Ovary (tissue), 9 donors: ENCODE results near the gene ZNF205. TPM values are rescaled to one million over a fixed set of nuclear protein-coding genes. Genes with fewer than 3 reads are reported as not detected.

Source experiments
- DNase-seq, 5 donors: peaks; one replicate each; pipeline ENCODE4 v3.0.0-alpha.2; 2019 to 2020
- H3K27ac ChIP-seq, 2 donors: fragments of 200-600 bp; one replicate each; pipeline versions ENCODE4 v1.5.1 to v1.8.0; 2019 to 2022
- H3K27me3 ChIP-seq: fragments of 200-600 bp; one replicate; pipeline ENCODE4 v1.8.0; 2022
- H3K36me3 ChIP-seq: fragments of 200-600 bp; sonication (generic); one replicate; pipeline ENCODE4 v1.5.1; 2019
- H3K4me1 ChIP-seq: one replicate; pipeline ENCODE4 v1.8.1; 2013; ENCODE audit warnings: mild to moderate bottlenecking, moderate library complexity; ENCODE audit not compliant: insufficient read depth
- H3K4me3 ChIP-seq: fragments of 200-600 bp; sonication (generic); one replicate; pipeline ENCODE4 v1.5.1; 2017
- H3K9me3 ChIP-seq, 2 donors: fragments of 200-600 bp in 1 of 2; sonication (generic) in 1 of 2; one replicate each; pipeline versions ENCODE4 v1.5.1 to v1.8.1; 2013 to 2019; ENCODE audit warnings: mild to moderate bottlenecking in 1 of 2, moderate library complexity in 1 of 2
- CTCF ChIP-seq, 3 donors: fragments of 450-650 bp in 2 of 3; fragments of 200-600 bp in 1 of 3; IDR thresholded peaks; one replicate each; pipeline versions ENCODE4 v1.5.1 to v1.8.0; 2016 to 2022; ENCODE audit warnings: antibody characterized with exemption in 3 of 3, mild to moderate bottlenecking in 1 of 3
- EP300 ChIP-seq: sonication (generic); formaldehyde crosslinking; IDR thresholded peaks from one replicate; pipeline ENCODE4 v1.6.1; 2017; ENCODE audit warnings: antibody characterized with exemption
- POLR2A ChIP-seq: fragments of 450-650 bp; IDR thresholded peaks from one replicate; pipeline ENCODE4 v1.6.1; 2017; ENCODE audit warnings: antibody characterized with exemption, mild to moderate bottlenecking, moderate library complexity
- WGBS, 3 donors: extraction: QIAGEN DNeasy Blood & Tissue Kit in 1 of 3; methylation state at CpG; one replicate each; pipeline versions ENCODE4 v1.1.5 to v1.1.7; 2013 to 2017; 5-methylcytosine and 5-hydroxymethylcytosine counted together
- intact Hi-C, 4 donors: fragments of 100-400 bp; cut with DNase I; formaldehyde crosslinking; loops; one replicate each; pipeline versions ENCODE4 v1.11.0 to v1.15.1; 2022 to 2023
- polyA plus RNA-seq, 2 donors: library from polyadenylated mRNA; stranded (reverse); fragments of 200-250 nt in 1 of 2; fragments of 350-450 nt in 1 of 2; fragmentation: Illumina TruSeq in 1 of 2; extraction: RNeasy Lipid Tissue Mini Kit (QIAGEN cat#74804) in 1 of 2; gene quantifications; one replicate each; pipeline ENCODE4 v1.2.3, GENCODE V29; 2013 to 2014
- total RNA-seq, 7 donors: library from RNA; depleted of rRNA in 2 of 7; stranded (reverse); fragments of >200 nt in 2 of 7; fragmentation: NEBNext Ultra II Directional in 3 of 7; extraction: Animal tissue kit (Norgen Biotek cat#: 25700) in 3 of 7; gene quantifications; one replicate each; pipeline versions ENCODE4 v1.1.0 to v1.2.4, GENCODE V29; 2016 to 2023
- donor health status: DM: no; HTN: no; CAD: no; lungs with moderate emphysema.
- donor health status: DM: no; HTN: no; CAD: no.
- donor health status: Bipolar disorder and iron deficiency.
- donor health status: DM: yes; HTN: yes; CAD: no.
- donor health status: DM: no; HTN: no; CAD: no.
- donor health status: DM: yes; HTN: yes; CAD: no.

Gene ZNF205
- total and polyA plus RNA-seq, 9 donors, result 3.0 to 22.1 (median 15.6) TPM

GRCh38 chr16:3140603-3141427 is 28.4 kb downstream of the ZNF205 start:
- no peaks in the 10 kb centered on the region for H3K27me3 ChIP-seq
- H3K4me3 ChIP-seq, result no peak overlapping the region
- no peak for DNase-seq
- intact Hi-C loops, result no loop called here
- no peaks in the 10 kb centered on the region for H3K36me3 ChIP-seq
- no peak overlapping the region for H3K27ac ChIP-seq
- 90 to 92% (median 92%) methylated on average over 54 to 69 of the region's 69 CpGs for WGBS, 3 donors
- peaks cover under 1% of the 10 kb centered on the region for H3K4me1 ChIP-seq
- no peaks in the 10 kb centered on the region for H3K9me3 ChIP-seq
- TF ChIP-seq EP300, result no peak
- no peak for TF ChIP-seq POLR2A
- TF ChIP-seq CTCF (IDR thresholded peaks at IDR 0.05), result no peak

- no peaks in the 10 kb centered on the region for H3K36me3 ChIP-seq
- H3K9me3 ChIP-seq, result no peaks in the 10 kb centered on the region
- H3K4me1 ChIP-seq, result no peaks in the 10 kb centered on the region
- WGBS, 3 donors, result 94 to 96% (median 94%) methylated on average over 23 of the region's 23 CpGs
- intact Hi-C loops, result no loop called here
- no peaks in the 10 kb centered on the region for H3K27me3 ChIP-seq
- no peak overlapping the region for H3K4me3 ChIP-seq
- H3K27ac ChIP-seq, result no peak overlapping the region
- DNase-seq, result peak in 1 of 5 donors; percentile 23
- TF ChIP-seq POLR2A (no peak), CTCF (IDR thresholded peaks at IDR 0.05) (no peak), EP300 (no peak)
Measured at GRCh38 chr16:3141781-3142311, 29.5 kb downstream of the ZNF205 start.

- 95 to 97% (median 95%) methylated on average over 22 of the region's 22 CpGs for WGBS, 3 donors
- intact Hi-C loops, result no loop called here
- no peak for DNase-seq
- no peaks in the 10 kb centered on the region for H3K36me3 ChIP-seq
- H3K9me3 ChIP-seq, result no peaks in the 10 kb centered on the region
- no peaks in the 10 kb centered on the region for H3K4me1 ChIP-seq
- H3K4me3 ChIP-seq, result no peak overlapping the region
- no peaks in the 10 kb centered on the region for H3K27me3 ChIP-seq
- no peak overlapping the region for H3K27ac ChIP-seq
- TF ChIP-seq CTCF (IDR thresholded peaks at IDR 0.05), result no peak
- no peak for TF ChIP-seq POLR2A
- TF ChIP-seq EP300, result no peak
Measured at GRCh38 chr16:3142327-3142726, 29.9 kb downstream of the ZNF205 start.

GRCh38 chr16:3142770-3143169 is 30.4 kb downstream of the ZNF205 start:
- no peaks in the 10 kb centered on the region for H3K4me1 ChIP-seq
- intact Hi-C loops, result no loop called here
- no peaks in the 10 kb centered on the region for H3K9me3 ChIP-seq
- DNase-seq, result no peak
- WGBS, 3 donors, result 88 to 94% (median 92%) methylated on average over 10 to 13 of the region's 13 CpGs
- no peaks in the 10 kb centered on the region for H3K27me3 ChIP-seq
- no peaks in the 10 kb centered on the region for H3K36me3 ChIP-seq
- TF ChIP-seq CTCF (IDR thresholded peaks at IDR 0.05) (no peak), EP300 (no peak), POLR2A (no peak)
- no peak overlapping the region for H3K4me3 ChIP-seq
- H3K27ac ChIP-seq, result no peak overlapping the region
